K562 (cell line): Measurements from ENCODE around the gene LY6G5B. TPM values are rescaled to one million over a fixed set of nuclear protein-coding genes. Genes with fewer than 3 reads are reported as not detected.

Experiments
- CEBPG ChIP-seq, 3 experiments: fragments of 200-800 bp in 1 of 3; sonication (Bioruptor generic) in 1 of 3; sonication (generic) in 1 of 3; formaldehyde crosslinking in 1 of 3; IDR thresholded peaks in 2 of 3; conservative IDR thresholded peaks in 1 of 3; 2 replicates each; pipeline versions ENCODE4 v1.6.1 to v1.8.0; 2016 to 2022; ENCODE audit warnings: missing compliant biosample characterization in 2 of 3, missing genetic modification characterization in 2 of 3, mild to moderate bottlenecking in 1 of 3, missing genetic modification reagents in 1 of 3
- CREBBP ChIP-seq: IDR thresholded peaks from one replicate; pipeline ENCODE4 v1.6.1; 2012; ENCODE audit warnings: low read depth, mild to moderate bottlenecking, control low read depth, inconsistent platforms, low read length
- ELF4 ChIP-seq: fragments of 450-650 bp; formaldehyde crosslinking; IDR thresholded peaks from 2 replicates; pipeline ENCODE4 v1.4.0; 2022; ENCODE audit warnings: missing genetic modification characterization
- FUS ChIP-seq: fragments of 200-400 bp; formaldehyde crosslinking; optimal IDR thresholded peaks from 2 replicates; pipeline ENCODE3; 2017; ENCODE audit warnings: low read depth, low read length
- HCFC1 ChIP-seq: IDR thresholded peaks from 2 replicates; pipeline ENCODE4 v1.6.1; 2012; ENCODE audit warnings: low read depth, low read length, improper control_type of control experiment
- MCM3 ChIP-seq: fragments of 450-650 bp; IDR thresholded peaks from 2 replicates; pipeline ENCODE4 v1.6.1; 2016
- NR4A1 ChIP-seq, 2 experiments: fragments of 250-450 bp in 1 of 2; fragments of 450-650 bp in 1 of 2; sonication (Bioruptor Pico) in 1 of 2; IDR thresholded peaks; 2 replicates each; pipeline versions ENCODE4 v1.4.0 to v1.6.1; 2016 to 2020; ENCODE audit warnings: mild to moderate bottlenecking in 2 of 2, missing compliant biosample characterization in 1 of 2, missing genetic modification characterization in 1 of 2, moderate library complexity in 1 of 2
- PURB ChIP-seq: sonication (generic); formaldehyde crosslinking; IDR thresholded peaks from 2 replicates; pipeline ENCODE4 v1.9.0; 2021; ENCODE audit warnings: low read depth, mild to moderate bottlenecking, missing genetic modification reagents
- SIN3A ChIP-seq, 2 experiments: fragments of 150-350 bp in 1 of 2; IDR thresholded peaks; 2 replicates each; pipeline ENCODE4 v1.6.1; 2011 to 2016; ENCODE audit warnings: borderline replicate concordance in 2 of 2, low read depth in 2 of 2, low read length in 2 of 2, mild to moderate bottlenecking in 2 of 2, moderate library complexity in 2 of 2; ENCODE audit not compliant: control insufficient read depth in 1 of 2
- SIN3B ChIP-seq: fragments of 450-650 bp; IDR thresholded peaks from 2 replicates; pipeline ENCODE4 v1.6.1; 2017; ENCODE audit warnings: low read depth, mild to moderate bottlenecking, moderate library complexity
- ZEB2 ChIP-seq: fragments of 450-650 bp; IDR thresholded peaks from 2 replicates; pipeline ENCODE4 v1.6.1; 2016
- polyA plus RNA-seq, 8 experiments: library from polyadenylated mRNA; depleted of rRNA in 4 of 8; stranded (reverse) in 5 of 8; unstranded in 3 of 8; fragments of >200 nt; fragmentation: Nextera tagmentation in 2 of 8; fragmentation: Illumina TruSeq in 1 of 8; extraction: Ambion mirVana in 2 of 8; extraction: Trizol in 1 of 8; gene quantifications; 2 replicates each; pipeline versions ENCODE4 v1.2.1 to v1.2.3, GENCODE V29; 2011 to 2014; ENCODE audit warnings: inconsistent platforms in 1 of 8, missing spikeins in 1 of 8
- total RNA-seq, 7 experiments: library from RNA; depleted of rRNA in 6 of 7; stranded (reverse); fragments of >200 nt in 6 of 7; fragmentation: Illumina TruSeq in 2 of 7; extraction: Trizol in 2 of 7; gene quantifications; 2 replicates each; pipeline versions ENCODE4 v1.2.1 to v1.2.3, GENCODE V29; 2011 to 2021; ENCODE audit warnings: low replicate concordance in 1 of 7
- TF ChIP-seq, protein P1 (sequence below): IDR thresholded peaks from 3 replicates; pipeline ENCODE4 v1.6.1; 2011; ENCODE audit warnings: borderline replicate concordance, mild to moderate bottlenecking, moderate library complexity; ENCODE audit not compliant: insufficient read length; ENCODE audit errors: extremely low read depth
- TF ChIP-seq, protein P2 (sequence below), 3 experiments: IDR thresholded peaks in 2 of 3; conservative IDR thresholded peaks in 1 of 3; 2 replicates each; pipeline ENCODE4 v1.5.1; 2011 to 2012; ENCODE audit warnings: low read length in 3 of 3, mild to moderate bottlenecking in 3 of 3, control low read depth in 2 of 3, improper control_type of control experiment in 1 of 3, inconsistent platforms in 1 of 3, low read depth in 1 of 3, mixed read lengths in 1 of 3, moderate library complexity in 1 of 3; ENCODE audit not compliant: insufficient read depth in 2 of 3

The LY6G5B gene
- total and polyA plus RNA-seq, 9 of the 15 experiments (the other 6 are each of a cell fraction or from before 2014, with no cell fraction given): 6.0 to 27.0 (median 7.5) TPM

DNA sequence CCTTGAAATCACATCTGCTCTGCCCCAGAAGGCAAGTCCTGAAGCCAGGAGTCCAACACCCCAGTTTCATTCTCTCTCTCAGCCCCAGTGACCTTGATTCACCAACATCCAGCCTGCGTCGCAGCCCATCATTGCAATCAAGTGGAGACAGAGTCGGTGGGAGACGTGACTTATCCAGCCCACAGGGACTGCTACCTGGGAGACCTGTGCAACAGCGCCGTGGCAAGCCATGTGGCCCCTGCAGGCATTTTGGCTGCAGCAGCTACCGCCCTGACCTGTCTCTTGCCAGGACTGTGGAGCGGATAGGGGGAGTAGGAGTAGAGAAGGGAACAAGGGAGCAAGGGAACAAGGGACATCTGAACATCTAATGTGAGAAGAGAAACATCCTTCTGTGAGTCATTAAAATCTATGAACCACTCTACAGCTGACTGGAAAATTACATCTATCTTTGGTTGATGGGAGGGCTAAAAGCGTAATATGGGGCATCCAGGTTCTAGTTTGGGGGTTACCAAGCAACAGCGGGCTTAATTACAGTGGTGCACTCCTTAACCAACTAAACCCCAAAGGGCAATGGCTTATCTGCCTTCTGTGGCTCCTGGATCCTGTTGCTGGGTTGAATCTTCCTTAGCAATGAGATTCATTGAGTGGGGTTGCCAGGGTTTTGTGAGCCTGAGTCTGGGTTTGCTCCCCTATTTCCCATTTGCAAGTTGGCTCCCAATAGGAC is 47.9 kb downstream of the LY6G5B start (continued):
- TF ChIP-seq, protein P1, sequence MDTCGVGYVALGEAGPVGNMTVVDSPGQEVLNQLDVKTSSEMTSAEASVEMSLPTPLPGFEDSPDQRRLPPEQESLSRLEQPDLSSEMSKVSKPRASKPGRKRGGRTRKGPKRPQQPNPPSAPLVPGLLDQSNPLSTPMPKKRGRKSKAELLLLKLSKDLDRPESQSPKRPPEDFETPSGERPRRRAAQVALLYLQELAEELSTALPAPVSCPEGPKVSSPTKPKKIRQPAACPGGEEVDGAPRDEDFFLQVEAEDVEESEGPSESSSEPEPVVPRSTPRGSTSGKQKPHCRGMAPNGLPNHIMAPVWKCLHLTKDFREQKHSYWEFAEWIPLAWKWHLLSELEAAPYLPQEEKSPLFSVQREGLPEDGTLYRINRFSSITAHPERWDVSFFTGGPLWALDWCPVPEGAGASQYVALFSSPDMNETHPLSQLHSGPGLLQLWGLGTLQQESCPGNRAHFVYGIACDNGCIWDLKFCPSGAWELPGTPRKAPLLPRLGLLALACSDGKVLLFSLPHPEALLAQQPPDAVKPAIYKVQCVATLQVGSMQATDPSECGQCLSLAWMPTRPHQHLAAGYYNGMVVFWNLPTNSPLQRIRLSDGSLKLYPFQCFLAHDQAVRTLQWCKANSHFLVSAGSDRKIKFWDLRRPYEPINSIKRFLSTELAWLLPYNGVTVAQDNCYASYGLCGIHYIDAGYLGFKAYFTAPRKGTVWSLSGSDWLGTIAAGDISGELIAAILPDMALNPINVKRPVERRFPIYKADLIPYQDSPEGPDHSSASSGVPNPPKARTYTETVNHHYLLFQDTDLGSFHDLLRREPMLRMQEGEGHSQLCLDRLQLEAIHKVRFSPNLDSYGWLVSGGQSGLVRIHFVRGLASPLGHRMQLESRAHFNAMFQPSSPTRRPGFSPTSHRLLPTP: no peak
- TF ChIP-seq MCM3 (no peak), CREBBP (no peak), CEBPG (CRISPR knock-in tag; IDR thresholded peaks at IDR 0.05) (no peak), CEBPG (tag; conservative IDR thresholded peaks at IDR 0.05 in 1 of 2, IDR thresholded peaks at IDR 0.05 in 1 of 2) (no peak), ZEB2 (peak; percentile 83), PURB (CRISPR knock-in tag) (no peak), HCFC1 (peak; percentile 49; the same call in 1 of the 2 replicates), FUS (no peak), SIN3A (IDR thresholded peaks at IDR 0.05; ENCODE audit: borderline replicate concordance in 2 of 2, control insufficient read depth in 1 of 2, low read depth in 2 of 2, low read length in 2 of 2) (no peak), NR4A1 (CRISPR knock-in tag; IDR thresholded peaks at IDR 0.05) (no peak), NR4A1 (tag; IDR thresholded peaks at IDR 0.05) (no peak), SIN3B (no peak), ELF4 (CRISPR knock-in tag) (peak; percentile 37; the same call in 1 of the 2 replicates)
- TF ChIP-seq, protein P2, sequence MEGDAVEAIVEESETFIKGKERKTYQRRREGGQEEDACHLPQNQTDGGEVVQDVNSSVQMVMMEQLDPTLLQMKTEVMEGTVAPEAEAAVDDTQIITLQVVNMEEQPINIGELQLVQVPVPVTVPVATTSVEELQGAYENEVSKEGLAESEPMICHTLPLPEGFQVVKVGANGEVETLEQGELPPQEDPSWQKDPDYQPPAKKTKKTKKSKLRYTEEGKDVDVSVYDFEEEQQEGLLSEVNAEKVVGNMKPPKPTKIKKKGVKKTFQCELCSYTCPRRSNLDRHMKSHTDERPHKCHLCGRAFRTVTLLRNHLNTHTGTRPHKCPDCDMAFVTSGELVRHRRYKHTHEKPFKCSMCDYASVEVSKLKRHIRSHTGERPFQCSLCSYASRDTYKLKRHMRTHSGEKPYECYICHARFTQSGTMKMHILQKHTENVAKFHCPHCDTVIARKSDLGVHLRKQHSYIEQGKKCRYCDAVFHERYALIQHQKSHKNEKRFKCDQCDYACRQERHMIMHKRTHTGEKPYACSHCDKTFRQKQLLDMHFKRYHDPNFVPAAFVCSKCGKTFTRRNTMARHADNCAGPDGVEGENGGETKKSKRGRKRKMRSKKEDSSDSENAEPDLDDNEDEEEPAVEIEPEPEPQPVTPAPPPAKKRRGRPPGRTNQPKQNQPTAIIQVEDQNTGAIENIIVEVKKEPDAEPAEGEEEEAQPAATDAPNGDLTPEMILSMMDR (IDR thresholded peaks at IDR 0.05 in 2 of 3, conservative IDR thresholded peaks at IDR 0.05 in 1 of 3; ENCODE audit: insufficient read depth in 2 of 3, low read depth in 1 of 3, low read length in 3 of 3): peak; percentile 81 to 93 (median 90)
